Glomerular visceral epithelial cell (primary cell): ENCODE measurements around the gene ZNF467.

Experiments
- DNase-seq: peaks from one replicate; pipeline ENCODE4 v3.0.0-alpha.2; 2016; ENCODE audit errors: extremely low spot score

The ZNF467 gene

DNA sequence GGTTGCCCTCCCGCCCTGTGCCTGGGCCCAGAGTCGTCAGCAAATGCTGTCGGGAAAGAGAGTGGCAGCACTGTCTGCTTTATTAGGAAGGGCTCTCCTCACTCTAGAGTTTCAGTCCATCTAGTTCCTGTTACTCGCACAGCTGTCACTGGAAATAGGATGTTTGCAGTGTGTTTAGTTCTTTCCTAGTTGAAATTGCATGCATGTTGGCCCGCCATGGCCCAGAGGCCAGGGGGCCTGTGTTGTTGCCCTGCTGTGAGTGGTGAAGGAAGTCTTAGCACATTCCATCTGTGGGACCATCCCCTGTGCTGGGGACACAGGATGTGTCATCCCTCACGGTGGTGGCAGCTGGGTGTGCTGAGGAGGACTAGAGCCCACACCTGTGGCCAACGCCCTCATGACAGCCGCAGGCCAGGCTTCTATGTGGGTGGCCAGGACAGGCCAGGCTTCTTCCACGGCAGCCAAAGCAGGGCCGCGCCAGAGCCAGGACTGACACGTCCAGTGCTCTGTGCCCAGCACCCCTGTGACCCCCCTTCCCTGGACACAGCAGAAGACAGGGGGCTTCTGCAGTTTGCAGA lies 45.4 kb downstream of the ZNF467 start:
- no peak for DNase-seq

DNA sequence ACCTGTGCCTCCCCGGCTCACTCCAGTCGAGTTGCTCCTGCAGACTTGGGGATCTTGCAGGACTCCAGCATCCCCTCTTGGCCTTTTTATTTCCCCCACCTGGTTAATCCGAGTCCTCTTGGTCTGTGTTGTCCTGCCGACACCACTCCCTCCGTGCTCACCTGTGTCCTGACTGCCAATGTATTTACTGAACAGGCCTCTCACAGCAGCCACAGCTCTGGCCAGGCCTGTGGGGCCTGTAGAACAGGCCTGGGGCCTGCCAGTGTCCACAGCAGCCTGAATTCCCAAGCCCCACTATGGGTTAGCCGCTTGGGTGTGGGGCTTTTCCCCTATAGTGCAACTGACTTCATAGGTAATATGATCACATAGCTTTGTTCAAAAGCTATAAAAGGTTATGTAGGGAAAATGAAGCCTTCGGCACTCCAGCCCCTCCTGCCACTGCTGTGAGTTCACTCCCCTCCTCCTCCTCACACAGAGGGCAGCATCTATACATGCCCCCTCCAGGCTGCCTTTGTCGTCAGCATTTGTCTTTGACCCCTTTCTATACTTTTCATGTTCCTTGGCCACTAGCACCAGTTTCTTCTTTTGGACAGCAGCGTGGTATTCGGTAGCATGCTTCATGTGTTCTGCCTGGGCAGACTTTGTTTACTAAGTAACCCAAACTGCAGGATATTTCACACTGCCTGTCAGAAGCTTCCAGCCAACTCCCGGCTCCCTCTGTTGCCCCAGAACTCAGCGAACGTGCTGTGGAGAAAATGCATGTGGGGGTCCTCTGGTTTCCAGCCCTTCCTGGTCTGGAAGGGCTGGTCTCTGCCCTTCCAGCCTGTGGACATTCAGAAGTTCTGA lies 46.1 kb downstream of the ZNF467 start:
- no peak for DNase-seq

DNA sequence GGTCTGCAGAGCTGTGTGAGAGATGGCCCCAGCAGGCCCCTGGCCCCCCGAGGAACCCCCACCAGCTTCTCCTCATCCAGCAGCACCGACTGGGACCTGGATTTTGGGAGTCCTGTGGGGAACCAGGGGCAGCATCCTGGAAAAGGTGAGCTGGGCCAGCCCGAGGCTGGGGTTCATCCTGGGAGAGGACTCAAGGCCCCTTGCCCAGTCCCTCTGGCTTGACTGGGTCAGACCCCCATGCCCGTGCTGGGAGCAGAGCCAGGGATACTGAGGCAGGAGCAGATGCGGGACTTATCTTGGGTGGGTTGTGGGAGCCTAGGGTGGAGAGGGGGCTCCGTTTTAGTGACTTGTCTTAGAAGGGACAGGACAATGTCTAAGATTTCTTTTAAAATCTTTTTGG lies 47.5 kb downstream of the ZNF467 start:
- no peak for DNase-seq

DNA sequence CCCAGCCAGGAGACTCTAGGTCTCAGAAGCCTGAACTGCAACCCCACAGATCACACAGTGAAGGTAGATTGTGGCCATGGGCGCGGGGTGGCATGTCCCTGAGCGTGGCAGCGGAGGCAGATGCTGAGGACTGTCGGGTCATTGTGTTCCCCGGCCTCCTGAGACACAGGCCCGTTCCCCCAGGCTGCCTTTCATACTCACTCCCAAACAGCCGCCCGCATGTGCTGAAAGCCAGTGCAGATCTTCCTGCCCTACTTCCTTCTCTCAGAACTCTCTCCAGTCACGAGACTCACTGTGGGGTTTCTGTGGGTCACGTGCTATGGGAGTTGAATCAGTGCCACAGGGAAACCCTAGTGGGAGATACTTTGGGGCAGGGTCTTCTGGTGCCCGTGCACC lies 48.0 kb downstream of the ZNF467 start:
- DNase-seq, result no peak

DNA sequence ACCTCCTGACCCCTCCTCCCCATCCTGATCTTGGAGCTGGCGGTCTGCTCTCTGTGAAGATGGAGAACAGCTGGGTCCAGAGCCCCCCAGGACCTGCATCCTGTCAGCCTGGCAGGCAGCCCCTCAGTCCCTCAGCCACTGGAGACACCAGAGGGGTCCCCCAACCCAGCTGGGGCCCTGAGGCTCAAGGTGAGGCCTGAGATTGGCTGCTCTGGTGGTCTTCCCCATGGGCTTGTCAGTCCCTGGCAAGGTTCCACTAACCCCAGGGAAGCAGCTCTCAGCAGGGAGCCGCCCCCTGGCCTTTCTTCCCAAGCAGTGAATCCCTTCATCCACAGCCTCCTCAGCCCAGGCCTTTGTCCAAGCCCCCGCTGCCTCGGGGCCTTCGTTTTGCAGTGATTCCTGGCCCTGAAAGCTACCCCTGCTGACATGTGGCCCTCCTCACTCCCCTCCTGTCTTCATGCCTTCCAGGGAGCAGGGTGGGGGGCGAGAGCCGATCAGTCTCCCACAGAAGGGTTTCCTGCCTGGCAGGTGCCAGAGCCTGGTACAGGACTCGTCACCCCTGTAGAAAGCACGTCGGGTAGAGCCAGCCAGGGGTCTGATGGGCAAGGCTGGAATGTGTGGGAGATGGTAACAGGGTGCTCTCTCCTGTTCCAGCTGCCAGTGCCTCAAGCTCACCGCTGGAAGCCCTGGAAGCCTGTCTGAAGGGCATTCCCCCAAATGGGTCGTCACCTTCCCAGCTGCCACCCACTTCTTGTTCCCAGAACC lies 48.5 kb downstream of the ZNF467 start:
- DNase-seq, result no peak

DNA sequence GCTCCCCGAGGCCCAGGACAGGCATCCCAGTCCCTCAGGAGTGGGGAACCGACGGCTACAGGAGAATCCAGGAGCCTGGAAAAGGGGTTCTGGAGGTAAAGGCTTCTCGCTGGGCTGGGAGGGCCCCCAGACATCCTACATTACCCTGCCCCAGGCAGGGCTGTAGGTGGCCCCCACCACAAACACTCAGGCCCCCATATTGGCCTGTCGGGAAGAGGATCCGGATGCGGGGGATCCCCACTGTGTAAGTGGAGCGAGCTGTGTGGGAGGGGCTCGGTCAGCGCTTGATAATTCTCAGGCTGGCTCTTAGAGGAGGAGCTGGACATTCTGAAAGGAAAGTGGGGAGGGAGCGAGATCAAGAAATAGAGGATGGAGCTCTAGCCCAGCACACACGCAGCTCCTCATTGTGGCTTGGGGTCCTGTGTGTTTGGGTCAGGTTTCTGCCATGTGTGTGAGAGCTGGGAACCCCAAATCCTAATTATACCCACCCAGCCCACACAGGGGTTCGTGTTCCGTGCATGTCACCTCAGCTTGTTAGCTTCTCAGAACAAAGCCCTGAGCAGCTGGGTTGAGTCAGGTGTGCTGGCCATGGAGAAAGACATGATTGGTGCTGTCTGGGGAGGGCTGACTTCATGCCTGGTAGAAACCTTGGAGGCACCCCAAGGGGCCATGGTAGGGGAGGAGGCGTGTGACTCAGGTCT lies 49.4 kb downstream of the ZNF467 start:
- no peak for DNase-seq

DNA sequence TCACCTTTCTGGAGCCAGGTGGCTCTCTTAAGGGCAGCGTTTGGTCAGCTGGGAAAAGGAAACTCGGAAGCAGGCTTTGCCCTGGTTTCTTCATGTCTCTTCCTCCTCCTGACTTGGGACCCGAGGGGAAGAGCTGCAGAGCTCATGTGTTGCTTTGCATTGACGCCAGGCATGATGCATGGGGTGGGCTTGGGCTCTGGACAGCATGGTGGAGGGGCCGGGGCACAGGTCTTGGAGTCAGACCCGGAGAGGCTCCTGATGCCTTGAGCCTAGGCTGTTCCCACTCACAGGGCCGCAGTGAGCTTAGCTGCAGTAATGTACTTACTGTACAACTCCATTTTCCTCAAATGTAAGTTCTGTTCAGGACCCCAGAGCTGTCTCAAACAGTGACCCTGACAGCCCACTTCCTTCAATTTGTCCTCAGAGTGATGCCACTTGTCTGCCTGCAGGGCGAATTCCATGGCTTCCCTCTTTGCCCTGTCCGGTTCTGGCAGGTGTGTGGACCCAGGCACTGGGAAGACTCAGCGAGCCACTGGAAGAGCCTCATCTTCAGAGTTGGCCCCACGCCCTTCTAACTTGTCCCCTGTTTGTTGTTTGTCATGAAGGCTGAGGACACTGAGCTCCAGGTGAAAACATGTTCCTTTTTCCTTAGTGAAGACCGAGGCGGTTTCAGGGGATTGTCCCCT lies 50.2 kb downstream of the ZNF467 start:
- no peak for DNase-seq

DNA sequence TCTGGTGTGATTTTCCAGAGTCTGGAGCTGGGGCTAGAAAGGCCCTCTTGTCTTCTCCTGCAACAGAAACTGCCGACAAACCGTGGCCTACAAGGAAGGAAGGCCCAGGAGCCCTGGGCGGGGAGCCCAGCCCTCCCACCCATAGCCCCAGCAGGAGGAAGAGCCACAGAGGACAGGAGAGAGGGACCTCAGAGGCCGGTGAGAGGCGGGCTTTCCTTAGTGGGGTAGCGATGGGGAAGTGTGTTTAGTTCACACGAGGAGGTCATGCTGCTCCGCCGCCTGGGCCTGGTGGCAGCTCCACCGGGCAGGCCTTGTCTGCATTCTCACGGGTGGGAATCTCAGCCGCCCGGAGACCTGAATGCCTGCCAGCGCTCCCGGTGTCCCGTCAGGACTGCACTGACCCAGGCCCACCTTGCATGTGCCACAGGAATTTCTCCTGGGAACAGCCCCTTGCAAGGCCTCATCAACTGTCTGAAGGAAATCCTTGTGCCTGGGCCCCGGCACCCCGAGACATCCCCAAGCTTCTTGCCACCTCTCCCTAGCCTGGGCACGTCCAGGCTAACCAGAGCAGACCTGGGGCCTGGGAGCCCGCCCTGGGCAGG lies 50.9 kb downstream of the ZNF467 start:
- no peak for DNase-seq

DNA sequence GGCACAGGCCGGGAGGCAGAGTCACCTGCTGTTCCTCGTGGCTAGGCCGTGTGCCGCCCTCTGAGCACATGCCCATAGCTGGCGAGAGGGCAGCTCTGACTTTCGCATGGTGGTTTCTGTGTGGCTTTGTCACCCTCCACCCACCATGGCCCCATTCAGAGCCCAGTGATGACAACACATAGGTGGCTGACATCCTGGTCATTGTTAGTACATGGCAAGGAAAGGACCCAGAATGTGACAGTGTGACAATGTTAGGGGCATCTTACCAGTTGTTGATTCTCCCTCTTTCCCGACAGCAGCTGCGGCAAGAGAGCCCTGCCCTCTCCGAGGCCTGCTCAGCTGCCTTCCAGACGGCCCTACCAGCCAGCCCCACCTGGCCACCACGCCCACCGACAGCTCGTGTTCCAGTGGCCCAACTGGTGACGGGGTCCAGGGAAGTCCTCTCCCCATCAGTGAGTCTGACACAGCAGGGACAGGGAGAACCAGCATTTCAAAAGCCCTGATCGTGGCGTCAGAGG lies 52.2 kb downstream of the ZNF467 start:
- DNase-seq, result no peak

DNA sequence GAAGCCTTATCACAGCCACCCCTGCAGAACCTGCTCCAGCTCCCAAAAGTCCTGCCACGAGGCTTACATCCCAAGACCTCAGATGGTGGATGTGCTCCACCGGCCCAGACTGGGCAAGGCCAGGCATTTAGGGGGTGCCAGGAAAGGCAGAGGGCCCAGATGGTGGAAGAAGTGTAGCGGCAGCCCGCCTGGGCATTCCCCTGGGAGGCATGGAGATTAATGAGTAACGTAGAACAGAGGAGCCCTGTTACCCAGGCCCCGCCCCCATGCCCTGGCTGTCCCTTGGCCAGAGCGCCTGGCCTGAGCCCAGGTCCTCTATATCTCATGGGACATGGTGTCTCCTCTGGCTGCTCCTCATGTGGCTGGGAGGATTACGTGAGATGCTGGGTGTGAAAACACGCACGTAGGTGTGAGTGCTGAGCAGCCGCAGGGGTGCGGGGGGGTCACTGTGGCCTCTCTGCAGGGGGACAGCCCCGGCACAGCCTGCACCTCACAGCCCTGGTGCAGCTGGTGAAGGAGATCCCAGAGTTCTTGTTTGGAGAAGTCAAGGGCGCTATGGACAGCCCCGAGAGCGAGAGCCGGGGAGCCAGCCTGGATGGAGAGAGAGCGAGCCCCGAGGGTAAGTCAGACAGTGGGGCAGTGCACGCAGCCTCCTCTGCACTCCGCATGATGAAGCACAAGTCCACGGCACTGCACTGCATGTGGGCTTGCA lies 52.9 kb downstream of the ZNF467 start:
- DNase-seq, result peak; percentile 66

DNA sequence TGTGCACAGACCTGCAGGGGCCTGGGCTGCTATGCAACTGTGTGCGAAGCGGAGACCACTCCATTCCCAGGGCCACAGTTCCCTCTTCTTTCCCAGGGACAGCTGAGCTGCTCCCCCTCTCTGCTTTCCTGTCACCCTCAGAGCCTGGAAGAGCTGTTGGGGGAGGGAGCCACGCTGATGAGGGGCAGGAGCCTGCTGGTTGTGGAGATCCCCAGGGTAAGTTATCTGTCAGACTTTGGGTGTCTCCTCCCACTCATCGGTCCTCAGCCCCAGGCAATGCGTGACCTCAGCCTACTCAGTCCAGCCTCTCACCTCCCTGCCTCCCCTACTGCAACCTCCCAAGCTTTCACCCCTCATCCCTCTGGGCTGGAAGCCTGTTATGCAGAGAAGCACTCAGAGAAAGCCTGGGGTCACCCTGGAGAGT lies 53.5 kb downstream of the ZNF467 start:
- DNase-seq, result peak; percentile 17

DNA sequence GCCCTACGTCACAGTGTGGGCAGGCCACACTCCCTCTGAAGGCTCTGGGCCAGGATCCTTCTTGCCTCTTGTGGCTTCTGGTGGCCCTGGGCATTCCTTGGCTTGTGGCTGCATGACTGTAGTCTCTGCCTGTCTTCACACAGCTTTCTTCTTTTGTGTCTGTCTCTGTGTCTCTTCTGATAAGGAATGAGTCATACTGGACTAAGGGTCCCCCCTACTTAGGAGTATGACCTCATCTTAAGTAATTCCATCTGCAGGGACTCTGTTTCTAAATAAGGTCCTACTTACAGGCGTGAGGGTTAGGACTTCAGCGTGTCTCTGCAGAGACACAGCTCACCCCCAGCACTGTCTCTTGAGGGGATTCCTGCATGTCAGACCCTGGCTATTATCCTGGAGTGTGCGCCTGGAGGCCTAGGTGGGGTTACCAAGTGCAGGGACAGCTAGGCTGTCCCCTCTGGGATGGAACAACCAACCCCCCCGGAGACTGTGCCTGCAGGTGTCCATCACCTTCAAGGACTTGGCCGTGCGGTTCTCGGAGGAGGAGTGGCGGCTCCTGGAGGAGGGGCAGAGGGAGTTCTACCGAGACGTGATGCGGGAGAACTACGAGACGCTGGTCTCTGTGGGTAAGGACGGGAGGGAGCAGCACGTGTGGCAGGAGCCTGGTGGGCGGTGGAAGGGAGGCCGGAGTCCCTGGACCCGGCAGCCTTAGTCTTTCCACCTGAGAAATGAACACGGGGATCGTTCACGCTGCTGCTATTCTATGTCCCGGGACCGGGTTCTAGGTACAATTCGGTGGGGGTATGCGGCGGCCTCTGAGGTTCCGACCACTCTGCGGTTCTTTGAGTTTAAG lies 54.1 kb downstream of the ZNF467 start:
- DNase-seq, result peak; percentile 38

DNA sequence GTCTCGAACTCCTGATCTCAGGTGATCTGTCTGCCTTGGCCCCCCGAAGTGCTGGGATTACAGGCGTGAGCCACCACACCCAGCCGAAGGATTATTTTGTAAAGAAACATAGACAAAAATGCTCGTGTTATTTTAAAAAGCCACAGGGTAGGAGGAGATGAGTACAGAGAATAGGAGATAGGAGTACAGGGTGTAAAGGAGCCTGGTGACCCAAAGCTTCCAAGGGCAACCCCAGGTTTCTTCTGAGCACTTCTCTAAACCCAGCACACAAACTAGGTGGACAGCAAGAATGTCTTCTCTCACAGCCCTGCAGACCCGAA lies 54.7 kb downstream of the ZNF467 start:
- DNase-seq, result no peak

DNA sequence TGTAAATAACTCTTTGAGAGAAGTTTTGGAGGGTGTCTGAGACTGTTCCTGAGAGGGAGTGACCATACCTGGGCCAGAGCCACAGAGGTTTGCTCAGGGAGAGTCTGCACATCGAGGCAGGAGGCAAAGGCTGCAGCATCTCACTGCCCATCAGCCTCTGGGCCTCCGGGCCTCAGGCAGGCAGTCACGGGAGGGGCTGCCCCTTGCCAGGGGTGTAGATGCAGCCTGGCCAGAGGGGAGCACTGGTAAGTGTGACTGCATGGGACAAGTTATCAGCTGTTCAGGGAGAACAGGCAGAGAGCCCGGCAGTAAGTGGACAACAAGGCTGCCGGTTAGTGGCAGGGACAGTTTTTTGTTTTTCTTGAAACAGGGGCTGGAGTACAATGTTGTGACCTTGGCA lies 55.9 kb downstream of the ZNF467 start:
- no peak for DNase-seq

DNA sequence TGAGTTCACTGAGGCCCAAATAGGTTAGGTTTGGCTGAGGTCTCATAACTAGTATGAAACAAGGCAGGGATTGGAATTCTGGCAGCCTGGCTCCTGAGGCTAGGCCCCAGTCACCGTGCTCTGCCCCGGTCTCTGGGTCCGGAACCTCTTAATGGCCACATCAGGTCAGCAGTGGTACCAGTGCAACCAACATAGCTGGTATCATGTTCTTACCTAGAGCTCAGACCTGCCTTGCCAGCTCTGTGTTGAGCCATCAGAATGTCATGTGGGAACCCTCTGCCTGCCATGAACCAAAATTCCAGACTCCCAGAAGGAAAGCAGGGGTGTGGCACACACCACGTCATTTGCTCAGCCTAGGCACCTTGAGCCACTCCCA lies 56.5 kb downstream of the ZNF467 start:
- DNase-seq, result no peak

DNA sequence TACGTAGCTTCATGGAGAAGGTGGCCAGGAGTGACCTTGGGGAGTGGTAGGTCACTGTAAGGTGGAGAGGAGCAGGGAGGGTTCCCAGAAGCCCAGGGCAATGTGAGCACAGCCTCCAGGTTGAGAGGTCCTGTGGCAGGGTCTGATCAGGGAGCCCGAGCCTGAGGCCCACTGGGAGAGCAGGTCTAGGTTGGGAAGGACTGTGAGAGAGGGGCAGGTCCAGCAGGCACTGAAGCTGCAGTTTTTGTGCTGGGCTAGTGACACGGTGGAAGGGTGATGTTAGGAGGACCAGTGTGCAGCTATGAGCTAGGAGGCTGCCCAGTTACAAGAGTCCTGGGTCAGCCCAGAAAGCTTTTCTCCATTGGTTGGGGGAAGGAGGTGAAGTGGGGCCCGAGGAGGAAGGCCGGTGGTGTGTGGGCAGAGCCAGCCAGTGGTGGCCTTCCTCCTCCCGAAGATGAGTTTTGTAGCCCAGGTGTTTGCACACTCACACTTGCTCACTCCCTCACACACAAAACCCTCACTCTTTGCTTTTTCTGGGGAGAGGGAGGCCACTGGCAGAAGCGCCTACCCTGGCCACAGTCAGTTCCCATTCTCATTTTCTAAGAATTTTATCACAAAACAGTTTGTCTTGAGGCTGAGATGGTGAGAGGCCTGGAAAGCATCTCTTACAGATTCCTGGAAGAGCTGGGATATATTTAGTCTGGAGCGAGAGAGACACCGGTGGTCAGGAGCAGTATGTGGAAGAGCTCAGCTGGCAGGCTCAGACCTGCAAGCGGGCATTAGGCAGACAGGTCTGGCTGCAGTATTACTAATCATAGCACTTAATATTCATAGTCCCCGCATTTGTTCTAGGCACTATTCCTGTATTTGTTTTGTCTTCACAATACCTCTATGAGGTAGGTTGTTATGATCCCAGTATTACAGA lies 57.1 kb downstream of the ZNF467 start:
- DNase-seq, result peak; percentile 17

DNA sequence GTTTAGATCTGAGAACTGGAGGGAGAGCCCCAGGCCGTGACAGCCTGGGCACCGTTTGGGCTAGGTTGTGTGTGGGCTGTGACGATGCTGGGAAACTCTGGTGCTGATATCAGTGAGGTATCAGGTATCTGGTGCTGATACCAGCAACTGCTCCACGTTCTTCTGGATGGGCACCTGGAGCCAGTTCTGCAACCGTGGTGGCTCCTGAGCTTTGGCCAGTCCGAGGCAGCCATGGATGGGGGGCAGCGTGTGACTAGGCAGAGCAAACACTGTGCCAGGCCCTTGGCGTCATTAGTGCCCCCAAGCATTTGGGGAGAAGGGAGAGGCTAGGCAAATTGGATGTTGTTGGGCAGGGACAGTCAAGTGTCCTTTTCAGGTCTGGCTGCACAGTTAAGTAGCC lies 57.9 kb downstream of the ZNF467 start:
- no peak for DNase-seq

DNA sequence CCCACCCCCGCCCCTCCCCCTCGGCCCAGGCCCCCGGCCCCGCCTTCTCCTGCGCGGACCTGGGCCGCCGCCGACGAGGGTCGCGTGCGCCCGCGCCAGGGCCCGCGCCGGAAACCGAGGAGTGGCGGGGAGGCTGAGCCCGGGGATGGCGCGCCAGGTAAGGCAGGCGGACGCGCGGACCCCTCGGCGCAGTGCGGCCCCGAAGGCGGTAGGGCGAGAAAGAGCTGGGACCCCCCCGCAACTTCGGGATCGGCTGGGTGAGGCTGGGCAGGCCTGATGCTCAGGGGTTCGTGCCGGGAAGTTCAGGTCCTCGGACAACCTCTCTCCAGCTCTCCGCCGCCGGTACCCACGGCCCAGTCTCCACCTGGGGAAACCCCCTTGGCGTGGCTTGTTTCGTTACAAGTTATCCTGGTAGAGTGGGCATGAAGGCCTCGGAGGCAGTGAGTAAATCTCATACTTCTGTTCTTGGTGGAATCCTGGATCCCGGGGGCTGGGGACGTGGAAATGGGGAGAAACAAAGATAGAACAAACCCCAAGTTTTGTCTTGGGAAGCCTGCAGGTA lies 58.4 kb downstream of the ZNF467 start:
- DNase-seq, result no peak
